CD4-positive, alpha-beta T cell treated with Interleukin-21 for 1 hour (primary cell): Measurements from ENCODE around the gene FGF8.

ENCODE experiments used
- DNase-seq: peaks from one replicate; pipeline ENCODE4 v3.0.0-alpha.2; 2020

FGF8 gene

DNA sequence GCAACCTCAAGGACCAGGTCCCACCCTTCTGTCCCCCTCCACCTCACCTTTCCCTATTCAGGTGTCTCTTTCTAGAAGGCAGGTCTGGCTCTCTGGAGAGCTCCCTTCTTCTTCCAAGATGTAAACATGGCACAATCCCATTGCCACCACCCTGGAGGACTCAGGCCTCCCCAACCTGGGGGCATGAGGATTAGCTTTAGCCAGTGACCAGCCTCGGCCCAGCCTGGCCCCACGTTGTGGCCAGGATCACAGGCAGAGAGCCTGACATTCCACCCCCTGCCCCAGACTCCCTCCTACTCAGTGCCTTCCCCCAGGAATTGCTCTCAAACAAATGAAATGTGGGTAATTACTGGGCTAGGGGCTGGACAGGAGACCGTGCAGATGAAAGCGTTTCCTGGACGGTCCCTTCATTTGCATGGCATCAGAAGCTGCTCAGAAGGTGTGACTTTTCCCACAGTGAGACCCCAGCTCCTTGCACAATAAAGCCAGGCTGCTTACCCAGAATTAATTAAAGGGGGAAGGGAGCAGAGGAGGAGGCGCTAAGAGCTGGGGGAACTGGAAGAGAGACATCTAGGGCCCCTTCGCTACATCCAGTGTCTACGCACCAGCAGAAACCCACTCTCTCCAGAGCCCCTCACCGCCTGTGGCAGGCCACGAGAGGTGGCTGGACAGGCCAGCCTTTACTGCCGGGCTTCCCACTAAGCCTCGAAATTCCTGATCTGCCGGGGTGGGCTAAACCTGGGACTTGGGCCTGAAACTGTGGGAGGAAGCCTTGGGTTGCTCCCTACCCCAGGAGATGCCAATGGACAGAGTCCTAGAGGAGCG lies 7.7 kb downstream of the FGF8 start:
- no peak for DNase-seq

DNA sequence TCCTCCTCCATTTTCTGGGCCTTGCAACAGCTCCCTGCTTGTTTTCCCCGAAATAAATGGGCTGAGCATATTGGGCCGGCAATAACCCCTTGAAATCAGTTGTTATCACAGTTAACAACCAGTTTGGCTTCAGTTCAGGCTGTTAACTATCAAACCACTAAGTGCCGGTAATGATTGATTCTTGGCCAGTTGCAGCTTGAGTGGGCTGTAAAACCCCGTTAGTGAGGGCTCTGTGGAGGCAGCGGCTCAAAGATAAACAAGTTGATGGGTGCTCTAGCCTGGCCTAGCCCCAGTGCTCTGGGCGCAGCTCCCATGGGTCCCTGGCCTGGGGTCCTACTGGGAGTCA lies 8.3 kb downstream of the FGF8 start:
- no peak for DNase-seq

DNA sequence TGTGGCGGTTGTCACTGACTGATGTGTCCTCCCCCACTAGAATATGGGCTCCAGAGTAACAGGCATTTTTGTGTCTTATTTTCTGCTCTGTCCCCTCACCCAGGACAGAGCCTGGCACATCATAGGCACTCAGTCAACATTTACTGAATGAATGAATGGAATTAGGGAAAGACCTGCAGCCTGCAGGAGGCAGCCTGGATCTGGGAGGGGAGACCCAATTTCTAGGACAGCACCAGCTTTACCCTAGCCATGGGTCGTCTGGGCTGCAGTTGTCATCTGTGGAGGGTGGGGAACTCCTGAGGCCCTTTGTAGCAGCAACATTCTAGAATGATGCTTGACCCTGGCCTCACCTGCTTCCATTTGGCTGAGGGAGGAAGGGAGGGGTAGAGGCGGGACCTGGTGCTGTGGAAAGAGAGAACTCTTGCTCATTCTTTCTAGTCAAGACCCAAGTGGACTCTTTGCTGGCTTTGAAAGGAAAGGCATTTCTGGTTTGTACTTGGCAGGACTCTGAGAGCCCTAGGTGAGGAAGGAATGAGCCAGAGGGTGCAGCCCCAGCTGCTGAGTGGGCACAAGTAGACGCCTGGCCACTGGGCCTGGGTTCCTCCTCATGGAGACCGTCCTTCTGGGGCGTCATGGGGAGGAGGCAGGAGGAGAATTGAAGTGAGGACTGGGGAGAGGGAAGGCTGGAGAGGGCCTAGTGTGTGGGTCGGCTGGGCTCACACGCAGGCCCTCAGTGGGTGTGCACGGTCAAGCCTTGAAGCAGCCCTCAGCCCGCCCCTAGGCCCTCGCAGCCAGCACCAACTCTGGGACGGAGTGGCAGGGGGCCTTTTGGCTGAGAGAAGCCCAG lies 8.9 kb downstream of the FGF8 start:
- no peak for DNase-seq

DNA sequence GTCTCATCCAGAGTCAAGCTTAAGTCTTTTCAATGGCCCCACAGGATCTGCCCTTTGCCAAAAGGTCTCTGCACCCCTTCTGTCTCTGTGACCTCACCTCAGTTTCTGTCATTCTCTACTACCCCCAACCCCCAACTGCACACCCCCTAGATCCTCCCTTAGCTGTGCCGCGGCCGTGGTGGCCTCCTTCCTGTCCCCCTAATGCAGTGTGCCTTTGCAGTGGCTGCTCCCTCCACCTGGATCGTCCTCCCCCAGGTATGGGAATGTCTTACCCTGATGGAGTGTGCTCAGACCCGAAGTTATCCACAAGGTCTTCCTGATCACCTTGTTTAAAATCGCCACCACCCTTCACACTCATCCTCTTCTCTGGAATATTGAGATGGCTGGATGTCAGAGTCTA lies 9.6 kb downstream of the FGF8 start:
- DNase-seq: no peak

DNA sequence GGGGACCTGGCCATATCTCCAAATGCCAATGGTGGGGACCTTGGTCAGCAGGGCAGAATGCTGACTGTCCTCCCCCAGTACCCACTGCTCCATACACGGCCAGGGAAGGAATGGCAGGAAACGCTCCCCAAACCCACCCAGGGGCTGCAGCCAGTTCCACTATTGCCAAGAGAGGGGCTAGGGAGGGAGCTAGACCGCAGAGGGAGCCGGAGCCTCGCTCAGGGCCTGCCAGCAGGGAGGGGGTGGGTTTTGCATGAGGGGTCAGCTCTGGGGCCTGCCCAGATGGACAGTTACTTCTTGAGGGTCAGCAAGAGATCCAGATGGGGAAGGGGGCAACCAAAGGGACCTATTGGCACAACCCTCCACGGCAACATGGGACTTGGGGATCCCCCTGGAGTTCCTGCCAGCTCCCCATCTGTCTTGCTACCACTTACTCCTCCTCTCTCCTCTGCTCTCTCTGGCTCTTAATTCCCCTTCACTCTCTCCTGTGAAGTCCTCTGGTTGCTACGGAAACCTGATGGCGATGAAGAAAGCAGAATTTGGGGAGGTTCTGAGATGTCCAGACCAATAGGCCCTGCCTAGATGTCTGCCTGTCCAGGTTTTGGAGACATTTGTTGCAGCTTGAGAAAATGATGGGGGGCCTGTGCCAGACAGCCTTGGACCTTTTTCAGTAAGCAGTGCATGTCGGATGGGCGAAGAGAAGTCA lies 12.6 kb downstream of the FGF8 start:
- DNase-seq: no peak

DNA sequence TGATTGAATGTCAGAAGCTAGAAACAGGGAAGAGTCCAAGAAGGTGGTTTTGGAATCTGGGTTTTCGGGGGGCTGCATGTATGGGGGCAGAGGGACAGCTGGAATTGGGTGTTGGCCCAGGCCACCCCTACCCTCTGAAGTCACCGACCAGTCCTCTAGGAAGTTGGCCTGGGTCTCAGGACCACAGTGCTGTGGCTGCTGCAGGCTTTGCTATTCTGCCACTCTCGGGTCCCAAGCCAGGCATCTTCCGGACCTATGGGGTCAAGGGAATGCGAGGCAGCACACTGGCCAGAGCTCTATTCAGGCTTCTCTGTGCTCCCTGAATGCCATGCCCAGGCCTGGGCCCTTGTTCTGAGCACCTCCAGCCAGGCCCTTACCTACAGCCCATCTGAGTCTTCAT lies 13.2 kb downstream of the FGF8 start:
- no peak for DNase-seq

DNA sequence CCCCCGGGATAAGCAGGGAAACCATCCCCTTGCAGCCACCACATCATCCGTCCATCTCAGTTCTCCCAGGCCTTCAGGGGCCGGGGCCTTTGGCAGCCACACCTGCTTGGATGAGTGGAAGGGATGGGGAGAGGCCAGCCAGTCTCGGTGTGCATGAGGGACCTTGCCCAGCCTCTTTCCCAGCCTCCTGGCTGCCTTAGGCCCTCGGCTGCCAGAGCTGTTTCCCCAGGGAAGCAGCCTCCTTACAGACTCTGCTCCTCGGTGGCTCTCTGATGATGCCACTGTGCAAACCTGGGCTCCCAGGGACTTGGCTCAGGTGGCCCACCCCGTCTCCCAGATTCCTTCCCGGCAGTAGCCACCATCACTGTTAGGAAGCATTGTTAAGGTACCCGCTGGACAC lies 14.7 kb downstream of the FGF8 start:
- no peak for DNase-seq

DNA sequence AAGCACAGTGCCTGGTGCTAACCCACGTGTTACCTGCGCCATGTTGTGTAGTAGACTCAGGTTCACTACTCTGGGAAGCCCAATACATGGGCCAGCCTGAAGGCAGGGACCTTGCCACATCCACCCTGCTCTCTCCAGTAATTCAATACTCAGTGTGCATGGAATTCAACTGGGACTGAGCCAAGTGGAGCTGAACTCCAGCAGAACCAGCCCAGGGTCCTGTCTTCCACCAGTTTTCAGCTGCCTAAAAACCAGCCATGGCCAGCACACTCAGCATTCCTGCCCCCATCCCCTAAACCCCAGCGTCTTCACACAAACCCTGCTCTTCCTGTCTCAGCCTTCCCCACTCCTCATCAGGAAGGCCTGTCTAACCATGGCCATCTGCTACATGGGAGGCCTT lies 15.4 kb downstream of the FGF8 start:
- DNase-seq: no peak

DNA sequence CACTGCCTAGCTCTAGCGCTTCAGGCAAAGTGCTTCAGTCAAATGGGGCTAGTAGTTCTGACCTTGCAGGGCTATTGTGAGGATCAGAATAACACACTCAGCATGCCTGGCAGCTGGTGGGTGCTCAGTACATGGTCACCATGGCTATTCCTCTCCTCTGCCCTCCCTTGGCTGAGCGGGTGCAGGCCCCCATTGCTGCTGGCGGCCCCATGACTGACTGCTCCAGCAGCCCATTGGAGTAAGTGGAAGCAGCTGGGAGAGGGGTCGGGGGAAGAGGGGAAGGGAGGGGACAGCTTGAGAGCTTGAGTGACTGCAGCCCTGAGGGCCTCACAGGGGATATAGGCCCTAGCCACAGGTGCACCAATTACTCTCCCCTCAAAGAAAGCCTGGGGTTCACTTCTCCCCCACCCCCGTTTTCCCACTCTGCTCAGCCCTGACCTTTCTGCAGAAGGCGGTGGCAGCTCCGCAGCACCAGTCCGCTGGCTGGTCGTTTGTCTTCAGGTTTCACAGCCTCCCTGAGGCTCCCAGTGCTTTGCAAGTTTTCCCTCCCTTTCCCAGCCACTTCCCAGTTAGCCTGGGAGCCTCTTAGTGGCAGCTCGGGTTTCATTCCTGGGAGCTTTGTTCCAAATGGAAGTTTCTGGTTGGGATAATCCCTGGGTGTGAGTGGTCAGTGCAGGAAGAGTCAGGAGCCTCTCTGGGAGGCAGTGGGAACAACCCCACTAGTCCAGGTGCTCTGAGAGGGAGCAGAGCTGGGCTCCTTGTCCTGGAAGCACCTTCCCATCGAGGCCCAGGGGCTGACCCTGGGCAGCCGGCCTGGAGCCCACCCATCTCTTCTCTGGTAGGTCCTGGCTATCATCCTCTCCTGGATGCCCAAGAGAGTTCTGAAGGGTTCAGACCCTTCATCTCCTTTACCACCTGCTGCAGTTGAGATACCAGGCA lies 16.3 kb downstream of the FGF8 start:
- DNase-seq: no peak

DNA sequence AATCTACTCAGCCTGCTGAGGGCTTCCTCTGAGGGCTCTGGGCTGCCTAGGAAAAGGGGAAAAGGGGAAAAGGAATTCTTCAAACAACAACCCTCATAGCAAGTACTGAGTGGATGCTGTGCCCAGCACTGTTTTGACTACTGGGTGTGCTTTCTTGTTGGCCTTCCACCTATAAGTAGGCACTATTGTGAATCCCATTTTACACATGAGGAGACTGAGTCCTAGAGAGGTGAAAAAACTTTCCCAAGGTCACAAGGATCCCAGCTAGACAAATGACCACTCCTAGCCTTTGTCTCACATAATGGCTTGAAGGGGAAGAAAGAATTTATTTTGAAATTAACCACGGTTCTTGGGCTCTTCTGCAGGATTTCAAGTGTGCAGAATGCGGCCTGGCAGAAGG lies 17.1 kb downstream of the FGF8 start:
- no peak for DNase-seq

DNA sequence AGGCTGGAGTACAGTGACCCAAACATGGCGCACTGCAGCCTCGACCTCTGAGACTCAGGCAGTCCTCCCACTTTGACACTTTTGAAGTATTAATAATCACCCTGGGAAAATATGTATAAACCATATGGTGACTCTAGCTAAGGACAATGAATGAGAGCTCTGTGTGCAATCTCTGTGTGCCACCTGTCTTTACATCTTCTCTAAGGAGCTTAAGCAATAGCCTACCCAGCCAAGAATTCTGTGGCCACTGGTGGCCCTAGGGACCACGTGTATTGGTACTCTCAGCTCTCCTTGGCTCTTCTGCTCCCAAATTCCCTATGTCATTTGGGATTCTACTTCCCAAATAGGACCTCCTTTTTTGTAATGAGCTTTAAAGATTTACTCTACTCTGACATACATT lies 23.7 kb downstream of the FGF8 start:
- no peak for DNase-seq

DNA sequence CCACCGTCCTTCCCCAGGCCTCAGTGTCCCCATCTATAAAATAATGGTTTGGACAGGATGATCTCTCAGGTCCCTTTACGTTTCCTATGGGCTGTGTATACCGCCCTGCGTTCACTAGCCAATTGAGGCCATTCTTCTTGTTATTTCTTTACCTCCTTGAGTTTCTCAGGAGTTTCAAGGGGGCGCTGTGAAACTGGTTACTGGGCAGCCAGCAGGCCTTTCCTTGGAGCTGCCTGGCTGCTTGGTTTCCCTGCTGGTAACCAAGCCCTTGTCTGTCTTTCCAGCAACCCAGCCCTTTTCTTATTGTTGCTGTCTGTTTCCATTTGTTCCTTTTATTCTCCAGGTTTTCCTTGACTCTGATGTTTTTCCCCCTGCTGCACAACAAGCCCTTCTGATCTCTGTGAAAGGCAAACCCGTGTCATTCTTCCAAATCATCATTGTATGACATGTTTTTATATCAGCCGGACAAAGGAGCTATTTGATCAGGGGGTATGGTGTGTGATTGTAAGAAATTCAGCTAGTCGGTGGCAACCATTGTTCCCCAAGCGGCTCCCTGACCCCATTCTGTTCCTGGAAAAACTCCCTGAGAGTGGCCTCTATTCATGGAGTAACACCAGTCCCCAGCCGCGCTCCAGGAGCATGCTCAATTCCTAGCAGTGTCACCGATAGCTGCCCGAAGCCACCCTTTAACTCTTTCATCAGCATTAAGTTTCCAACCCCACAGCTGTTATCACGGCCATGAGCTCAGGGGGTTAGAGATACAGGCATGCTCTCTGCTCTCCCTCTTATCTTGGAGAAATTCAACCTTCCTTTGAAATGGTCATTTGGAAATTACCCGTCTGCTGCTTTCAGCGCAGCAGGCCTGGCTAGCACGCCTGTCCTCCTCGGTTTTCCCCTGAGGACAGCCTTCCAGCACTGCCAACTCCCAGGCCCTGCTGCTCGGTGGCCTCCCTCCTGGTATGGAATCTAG lies 26.6 kb downstream of the FGF8 start:
- no peak for DNase-seq

DNA sequence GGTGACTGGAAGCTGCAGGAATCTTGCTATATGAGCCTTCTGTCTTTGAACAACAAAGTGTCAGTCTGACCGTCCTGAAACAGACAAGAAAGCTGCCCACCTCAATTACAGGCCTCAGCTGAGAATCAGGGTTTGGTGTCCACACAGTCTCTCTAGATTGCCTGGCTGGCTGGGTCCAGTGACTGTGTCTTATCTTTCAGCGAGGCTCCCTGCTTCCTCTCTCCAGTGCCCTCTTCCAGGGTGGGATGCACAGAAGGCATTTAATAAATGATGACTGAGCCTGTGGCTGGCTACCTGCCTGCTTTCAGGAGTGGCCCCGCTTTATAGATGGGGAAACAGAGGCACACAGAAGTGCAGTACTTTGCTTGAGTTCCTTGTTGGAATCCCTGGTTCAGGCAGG lies 27.4 kb downstream of the FGF8 start:
- DNase-seq: no peak

DNA sequence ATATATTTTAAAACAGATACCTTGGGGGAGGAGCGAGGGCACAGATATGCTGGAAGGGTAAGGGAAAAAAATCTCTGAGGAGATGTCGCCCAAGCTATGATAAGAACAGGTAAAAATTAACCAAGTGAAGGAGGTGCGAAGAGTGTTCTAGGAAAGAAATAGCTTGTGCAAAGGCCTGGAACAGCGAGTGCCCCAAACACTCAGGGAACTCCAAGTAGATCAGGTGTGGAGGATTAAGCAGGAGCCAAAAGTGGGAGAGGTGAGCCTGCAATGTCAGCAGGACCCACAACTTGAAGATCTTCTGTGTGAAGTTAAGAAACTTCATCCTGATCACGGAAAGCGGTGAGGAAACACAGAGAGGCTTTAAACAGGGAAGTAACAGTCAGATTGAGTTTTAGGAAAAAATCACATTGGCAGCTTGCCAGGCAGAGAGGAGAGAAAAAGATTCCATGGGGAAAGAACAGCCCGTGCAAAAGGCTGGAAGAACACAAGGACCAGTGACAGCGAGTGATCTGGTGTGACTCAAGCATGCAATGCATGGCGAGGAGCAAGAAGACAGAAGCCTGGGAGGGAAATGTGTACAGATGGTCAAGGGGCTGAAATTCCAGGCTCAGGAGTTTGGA lies 30.7 kb downstream of the FGF8 start:
- DNase-seq: no peak

DNA sequence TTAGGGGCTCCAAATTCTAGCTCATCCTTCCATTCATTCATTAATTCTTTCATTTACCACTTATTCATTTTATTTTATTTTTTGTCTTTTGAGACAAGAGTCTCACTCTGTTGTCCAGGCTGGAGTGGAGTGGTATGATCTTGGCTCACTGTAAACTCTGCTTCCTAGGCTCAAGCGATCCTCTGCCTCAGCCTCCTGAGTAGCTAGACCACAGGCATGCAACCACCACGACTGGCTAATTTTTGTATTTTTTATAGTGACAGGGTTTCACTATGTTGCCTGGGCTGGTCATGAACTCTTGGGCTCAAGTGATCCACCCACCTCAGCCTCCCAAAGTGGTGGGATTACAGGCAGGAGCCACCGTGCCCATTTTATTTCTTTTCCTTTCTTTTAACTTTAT lies 31.6 kb downstream of the FGF8 start:
- no peak for DNase-seq

DNA sequence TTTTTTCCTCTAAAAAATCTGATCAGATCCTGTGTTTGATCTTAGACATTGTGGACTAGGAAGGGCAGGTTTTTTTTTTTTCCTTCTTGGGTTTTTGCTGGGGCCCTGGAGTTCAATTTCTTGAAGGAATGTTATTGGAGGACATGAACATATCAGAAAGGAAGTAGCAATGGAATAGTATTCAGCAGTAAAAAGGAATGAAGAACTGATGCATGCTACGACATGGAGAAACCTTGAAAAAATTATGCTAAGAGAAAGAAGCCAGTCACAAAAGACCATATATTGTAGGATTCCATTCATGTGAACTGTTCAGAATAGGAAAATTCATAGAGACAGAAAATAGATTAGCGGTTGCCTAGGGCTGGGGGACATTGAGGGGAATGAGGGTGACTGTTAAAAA lies 34.0 kb downstream of the FGF8 start:
- DNase-seq: no peak

DNA sequence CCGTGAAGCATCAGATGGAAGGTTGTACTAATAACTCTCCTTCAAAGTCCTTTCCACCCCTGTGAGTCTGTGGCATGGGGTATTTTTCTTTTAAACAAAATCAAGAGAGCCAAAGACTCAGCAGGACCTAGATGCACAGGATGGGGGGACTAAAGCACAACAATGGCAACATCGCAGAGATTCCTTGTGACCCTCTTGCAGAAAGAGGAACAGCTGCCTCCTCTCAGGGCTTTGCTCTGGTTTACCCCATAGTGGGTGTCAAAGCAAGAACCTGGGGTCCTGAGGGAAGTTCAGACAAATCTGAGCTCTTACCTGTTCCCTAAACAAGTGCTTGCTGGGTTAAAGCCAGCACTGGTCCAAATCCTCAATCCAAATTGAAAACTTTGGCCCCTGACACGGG lies 39.2 kb downstream of the FGF8 start:
- no peak for DNase-seq

DNA sequence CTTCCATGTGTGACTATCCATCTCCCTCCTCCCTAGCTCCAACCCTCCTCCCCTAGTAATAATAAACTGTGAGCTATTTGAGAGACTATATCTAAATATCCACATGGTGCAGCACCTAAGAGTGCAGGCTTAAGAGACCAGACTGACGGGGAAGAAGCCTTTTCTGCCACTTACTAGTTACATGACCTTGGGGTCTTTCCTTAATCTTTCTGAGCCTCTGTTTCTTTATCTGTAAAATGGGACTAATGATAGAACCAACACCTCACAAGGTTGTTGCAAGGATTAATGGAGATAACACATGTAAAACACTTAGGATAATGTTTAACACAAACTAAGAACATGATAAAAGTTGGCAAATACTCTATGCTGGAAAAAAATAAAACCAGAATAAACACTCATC lies 43.8 kb downstream of the FGF8 start:
- DNase-seq: no peak

DNA sequence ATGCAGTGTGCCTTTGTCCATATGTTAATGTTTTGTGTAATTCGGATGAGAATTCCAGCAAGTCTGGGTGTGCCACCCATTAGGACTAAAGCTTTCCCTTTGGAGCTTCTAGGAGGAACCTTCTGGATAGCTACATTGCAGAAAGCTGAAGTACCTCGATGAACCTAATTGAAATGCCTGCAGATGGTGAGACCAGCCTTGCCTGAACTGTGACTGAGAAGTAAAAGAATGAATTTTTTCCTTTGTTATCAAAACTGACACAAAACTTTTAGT lies 49.9 kb downstream of the FGF8 start:
- no peak for DNase-seq

DNA sequence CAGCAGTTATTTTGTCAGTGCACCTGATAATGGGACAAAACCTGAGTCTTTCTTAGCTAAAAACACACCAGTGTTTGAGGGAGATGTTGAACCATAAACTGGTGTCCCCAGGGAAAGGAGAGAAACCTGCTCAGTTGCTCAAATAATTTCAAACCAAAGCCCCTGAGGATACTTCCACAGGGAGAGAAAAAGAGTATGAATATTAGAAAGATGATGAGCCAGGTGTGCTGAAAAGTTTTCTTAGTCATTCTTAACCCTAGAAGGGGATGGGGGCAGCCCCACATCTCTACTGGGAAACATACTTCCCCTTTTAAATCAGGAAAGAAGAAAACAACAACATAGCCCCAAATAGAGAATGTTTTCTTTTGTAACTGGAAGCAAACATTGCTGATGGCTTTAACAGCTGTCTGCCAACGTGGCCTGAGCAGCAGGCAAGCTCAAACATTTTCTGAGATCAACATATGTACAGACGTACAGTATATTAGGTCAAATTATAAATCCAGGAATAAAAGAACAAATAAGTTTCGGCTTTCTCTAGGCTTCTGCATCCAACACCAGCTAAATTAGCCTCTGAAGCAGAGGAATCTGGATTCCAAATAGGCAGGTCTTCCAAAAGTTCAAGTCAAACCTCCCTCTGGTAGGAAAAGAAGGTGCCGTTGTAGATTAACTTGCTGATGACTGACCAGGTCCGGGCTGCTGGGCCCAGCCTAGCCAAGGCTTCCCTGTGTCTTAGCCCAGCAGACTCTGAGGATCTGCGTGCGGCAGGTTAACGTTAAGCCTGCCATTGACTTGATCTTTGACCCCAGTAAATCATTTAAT lies 50.4 kb downstream of the FGF8 start:
- no peak for DNase-seq
